ENCODE results near the gene TRIM72.

Gene TRIM72

GRCh38 chr16:31248344-31248743, 34.4 kb downstream of the TRIM72 start:
- H3K27ac ChIP-seq (ENCODE audit: low read length), result no peak overlapping the region
- H3K4me1 ChIP-seq (ENCODE audit: control insufficient read depth, low read depth, low read length), result no peaks in the 10 kb centered on the region
- H3K9ac ChIP-seq (ENCODE audit: low read length), result no peak overlapping the region
- H3K9me3 ChIP-seq (ENCODE audit: control insufficient read depth, low read depth, low read length), result no peaks in the 10 kb centered on the region
- no peaks in the 10 kb centered on the region for H3K36me3 ChIP-seq (ENCODE audit: control insufficient read depth, low read depth, low read length)
- no peaks in the 10 kb centered on the region for H3K27me3 ChIP-seq (ENCODE audit: control insufficient read depth, insufficient read depth, low read length)
- H3K4me3 ChIP-seq (ENCODE audit: low read length), result no peak overlapping the region

- Histone ChIP-seq H3K27ac (ENCODE audit: low read length) (no peak overlapping the region), H3K27me3 (ENCODE audit: control insufficient read depth, insufficient read depth, low read length) (no peaks in the 10 kb centered on the region), H3K9me3 (ENCODE audit: control insufficient read depth, low read depth, low read length) (no peaks in the 10 kb centered on the region)
These were observed 37.0 kb downstream of the TRIM72 start for GRCh38 chr16:31250782-31251384.

DNA sequence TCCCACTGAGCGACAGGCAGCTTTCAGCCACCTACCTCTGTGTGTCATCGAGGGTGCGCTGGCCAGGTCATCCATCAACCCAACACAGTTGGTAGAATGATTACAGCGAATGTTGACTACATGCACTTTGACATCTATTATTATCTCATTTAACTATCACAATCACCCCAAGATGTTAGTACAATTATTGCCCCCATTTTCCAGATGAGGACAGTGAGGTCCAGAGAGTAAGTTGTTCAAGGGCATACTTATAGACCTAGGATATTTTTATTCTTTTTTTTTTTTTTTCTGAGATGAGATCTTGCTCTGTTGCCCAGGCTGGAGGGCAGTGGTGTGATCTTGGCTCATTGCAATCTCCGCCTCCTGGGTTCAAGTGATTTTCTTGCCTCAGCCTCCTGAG, 37.5 kb downstream of the TRIM72 start:
- no peaks in the 10 kb centered on the region for H3K9me3 ChIP-seq (ENCODE audit: control insufficient read depth, low read depth, low read length)
- H3K4me3 ChIP-seq (ENCODE audit: low read length), result no peak overlapping the region
- H3K36me3 ChIP-seq (ENCODE audit: control insufficient read depth, low read depth, low read length), result no peaks in the 10 kb centered on the region
- no peak overlapping the region for H3K27ac ChIP-seq (ENCODE audit: low read length)
- H3K9ac ChIP-seq (ENCODE audit: low read length), result no peak overlapping the region
- H3K4me1 ChIP-seq (ENCODE audit: control insufficient read depth, low read depth, low read length), result no peaks in the 10 kb centered on the region
- H3K27me3 ChIP-seq (ENCODE audit: control insufficient read depth, insufficient read depth, low read length), result no peaks in the 10 kb centered on the region

More at GRCh38 chr16:31250782-31251384, 37.0 kb downstream of the TRIM72 start:
- no peaks in the 10 kb centered on the region for H3K36me3 ChIP-seq (ENCODE audit: control insufficient read depth, low read depth, low read length)
- H3K4me1 ChIP-seq (ENCODE audit: control insufficient read depth, low read depth, low read length), result no peaks in the 10 kb centered on the region
- H3K4me3 ChIP-seq (ENCODE audit: low read length), result no peak overlapping the region
- no peak overlapping the region for H3K9ac ChIP-seq (ENCODE audit: low read length)

DNA sequence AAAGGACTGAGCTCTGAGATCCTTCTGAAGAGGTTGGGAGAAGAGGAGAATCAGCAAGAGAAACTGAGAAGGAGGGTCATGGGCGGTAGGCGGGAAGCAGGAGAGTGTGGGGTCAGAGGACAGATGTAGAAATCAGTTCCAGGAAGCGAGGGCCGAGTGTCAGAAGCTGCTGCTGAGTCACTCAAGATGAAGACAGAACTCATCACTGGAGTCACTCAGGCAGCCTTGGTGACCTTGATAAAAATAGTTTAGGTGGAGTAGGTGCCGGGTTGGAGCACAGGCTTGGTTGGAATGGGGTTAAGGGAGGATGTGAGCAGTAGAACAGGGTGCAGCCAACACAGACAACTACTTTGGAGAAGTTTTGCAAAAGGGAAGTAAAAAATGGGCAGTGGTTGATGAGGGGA, 39.7 kb downstream of the TRIM72 start:
- Histone ChIP-seq H3K4me3 (ENCODE audit: low read length) (no peak overlapping the region), H3K27me3 (ENCODE audit: control insufficient read depth, insufficient read depth, low read length) (no peaks in the 10 kb centered on the region), H3K27ac (ENCODE audit: low read length) (no peak overlapping the region), H3K9me3 (ENCODE audit: control insufficient read depth, low read depth, low read length) (no peaks in the 10 kb centered on the region), H3K36me3 (ENCODE audit: control insufficient read depth, low read depth, low read length) (no peaks in the 10 kb centered on the region), H3K9ac (ENCODE audit: low read length) (no peak overlapping the region), H3K4me1 (ENCODE audit: control insufficient read depth, low read depth, low read length) (no peaks in the 10 kb centered on the region)

GRCh38 chr16:31256466-31256865, 42.5 kb downstream of the TRIM72 start:
- H3K9ac ChIP-seq (ENCODE audit: low read length), result no peak overlapping the region
- no peaks in the 10 kb centered on the region for H3K36me3 ChIP-seq (ENCODE audit: control insufficient read depth, low read depth, low read length)
- H3K4me1 ChIP-seq (ENCODE audit: control insufficient read depth, low read depth, low read length), result no peaks in the 10 kb centered on the region
- H3K27ac ChIP-seq (ENCODE audit: low read length), result no peak overlapping the region
- no peak overlapping the region for H3K4me3 ChIP-seq (ENCODE audit: low read length)
- H3K9me3 ChIP-seq (ENCODE audit: control insufficient read depth, low read depth, low read length), result no peaks in the 10 kb centered on the region
- H3K27me3 ChIP-seq (ENCODE audit: control insufficient read depth, insufficient read depth, low read length), result no peaks in the 10 kb centered on the region

DNA sequence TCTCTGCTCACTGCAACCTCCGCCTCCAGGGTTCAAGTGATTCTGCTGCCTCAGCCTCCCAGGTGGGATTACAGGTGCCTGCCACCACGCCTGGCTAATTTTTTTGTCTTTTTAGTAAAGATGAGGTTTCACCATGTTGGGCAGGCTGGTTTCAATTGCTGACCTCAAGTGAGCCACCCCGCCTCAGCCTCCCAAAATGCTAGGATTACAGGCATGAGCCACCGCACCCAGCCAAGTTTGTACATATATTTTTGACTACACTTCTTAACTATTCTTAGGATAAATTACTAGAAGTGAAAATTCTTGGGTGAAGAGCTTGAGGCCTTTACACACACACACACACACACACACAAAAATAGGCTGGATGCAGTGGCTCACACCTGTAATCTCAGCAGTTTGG, 44.4 kb downstream of the TRIM72 start:
- H3K27ac ChIP-seq (ENCODE audit: low read length), result no peak overlapping the region
- H3K36me3 ChIP-seq (ENCODE audit: control insufficient read depth, low read depth, low read length), result no peaks in the 10 kb centered on the region
- H3K4me1 ChIP-seq (ENCODE audit: control insufficient read depth, low read depth, low read length), result no peaks in the 10 kb centered on the region
- no peak overlapping the region for H3K4me3 ChIP-seq (ENCODE audit: low read length)
- no peak overlapping the region for H3K9ac ChIP-seq (ENCODE audit: low read length)
- no peaks in the 10 kb centered on the region for H3K9me3 ChIP-seq (ENCODE audit: control insufficient read depth, low read depth, low read length)
- no peaks in the 10 kb centered on the region for H3K27me3 ChIP-seq (ENCODE audit: control insufficient read depth, insufficient read depth, low read length)

- Histone ChIP-seq H3K27me3 (ENCODE audit: control insufficient read depth, insufficient read depth, low read length) (no peaks in the 10 kb centered on the region), H3K36me3 (ENCODE audit: control insufficient read depth, low read depth, low read length) (no peaks in the 10 kb centered on the region), H3K9ac (ENCODE audit: low read length) (no peak overlapping the region), H3K9me3 (ENCODE audit: control insufficient read depth, low read depth, low read length) (no peaks in the 10 kb centered on the region), H3K4me3 (ENCODE audit: low read length) (no peak overlapping the region), H3K4me1 (ENCODE audit: control insufficient read depth, low read depth, low read length) (no peaks in the 10 kb centered on the region), H3K27ac (ENCODE audit: low read length) (no peak overlapping the region)
These were observed 46.4 kb downstream of the TRIM72 start for GRCh38 chr16:31260136-31260931.

GRCh38 chr16:31262084-31262483, 48.2 kb downstream of the TRIM72 start:
- no peak overlapping the region for H3K27ac ChIP-seq (ENCODE audit: low read length)
- H3K27me3 ChIP-seq (ENCODE audit: control insufficient read depth, insufficient read depth, low read length), result no peaks in the 10 kb centered on the region
- no peaks in the 10 kb centered on the region for H3K36me3 ChIP-seq (ENCODE audit: control insufficient read depth, low read depth, low read length)
- no peaks in the 10 kb centered on the region for H3K9me3 ChIP-seq (ENCODE audit: control insufficient read depth, low read depth, low read length)
- H3K4me1 ChIP-seq (ENCODE audit: control insufficient read depth, low read depth, low read length), result no peaks in the 10 kb centered on the region
- H3K9ac ChIP-seq (ENCODE audit: low read length), result no peak overlapping the region
- no peak overlapping the region for H3K4me3 ChIP-seq (ENCODE audit: low read length)

GRCh38 chr16:31265329-31266245, 51.7 kb downstream of the TRIM72 start:
- no peaks in the 10 kb centered on the region for H3K27me3 ChIP-seq (ENCODE audit: control insufficient read depth, insufficient read depth, low read length)
- peaks cover 8% of the 10 kb centered on the region for H3K4me1 ChIP-seq (ENCODE audit: control insufficient read depth, low read depth, low read length)
- H3K9me3 ChIP-seq (ENCODE audit: control insufficient read depth, low read depth, low read length), result no peaks in the 10 kb centered on the region
- H3K4me3 ChIP-seq (ENCODE audit: low read length), result no peak overlapping the region
- no peaks in the 10 kb centered on the region for H3K36me3 ChIP-seq (ENCODE audit: control insufficient read depth, low read depth, low read length)
- no peak overlapping the region for H3K27ac ChIP-seq (ENCODE audit: low read length)
- H3K9ac ChIP-seq (ENCODE audit: low read length), result peak overlapping the region; percentile 4

- Histone ChIP-seq H3K9ac (ENCODE audit: low read length) (no peak overlapping the region), H3K4me3 (ENCODE audit: low read length) (no peak overlapping the region), H3K27me3 (ENCODE audit: control insufficient read depth, insufficient read depth, low read length) (no peaks in the 10 kb centered on the region), H3K36me3 (ENCODE audit: control insufficient read depth, low read depth, low read length) (no peaks in the 10 kb centered on the region), H3K9me3 (ENCODE audit: control insufficient read depth, low read depth, low read length) (no peaks in the 10 kb centered on the region), H3K4me1 (ENCODE audit: control insufficient read depth, low read depth, low read length) (peaks cover 8% of the 10 kb centered on the region), H3K27ac (ENCODE audit: low read length) (no peak overlapping the region)
These were observed 53.6 kb downstream of the TRIM72 start for GRCh38 chr16:31267332-31268032.

DNA sequence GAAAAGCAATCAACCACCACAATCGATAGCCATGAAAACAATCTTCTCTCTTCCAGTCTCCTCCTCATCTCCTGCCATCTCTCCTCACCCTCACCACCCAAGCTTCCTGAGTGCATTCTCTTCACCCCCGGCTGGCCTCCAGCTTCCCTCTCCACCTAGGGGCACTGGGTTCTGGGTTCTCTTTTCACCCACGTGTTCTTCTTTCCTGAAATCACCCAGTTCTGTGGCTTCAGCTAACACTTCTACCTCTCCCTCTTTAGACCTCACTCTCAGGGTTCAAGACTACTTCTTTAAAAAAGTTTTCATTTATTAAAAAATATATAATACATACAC, 54.1 kb downstream of the TRIM72 start:
- no peaks in the 10 kb centered on the region for H3K27me3 ChIP-seq (ENCODE audit: control insufficient read depth, insufficient read depth, low read length)
- no peak overlapping the region for H3K9ac ChIP-seq (ENCODE audit: low read length)
- no peaks in the 10 kb centered on the region for H3K9me3 ChIP-seq (ENCODE audit: control insufficient read depth, low read depth, low read length)
- no peaks in the 10 kb centered on the region for H3K36me3 ChIP-seq (ENCODE audit: control insufficient read depth, low read depth, low read length)
- H3K27ac ChIP-seq (ENCODE audit: low read length), result no peak overlapping the region
- H3K4me3 ChIP-seq (ENCODE audit: low read length), result no peak overlapping the region
- H3K4me1 ChIP-seq (ENCODE audit: control insufficient read depth, low read depth, low read length), result peaks cover 8% of the 10 kb centered on the region
